Tibial artery (tissue), 4 donors: ENCODE measurements around the gene PAPLN.

Source experiments
- DNase-seq, 2 donors: peaks; one replicate each; pipeline ENCODE4 v3.0.0-alpha.2; 2019
- H3K27ac ChIP-seq, 2 donors: fragments of 200-600 bp; sonication (generic) in 1 of 2; 1 replicate in 1 of 2; 2 replicates in 1 of 2; pipeline ENCODE4 v1.5.1; 2018 to 2019; ENCODE audit warnings: mild to moderate bottlenecking in 1 of 2
- H3K27me3 ChIP-seq, 2 donors: fragments of 200-600 bp; sonication (generic) in 1 of 2; one replicate each; pipeline versions ENCODE4 v1.5.1 to v1.6.0; 2016 to 2019
- H3K36me3 ChIP-seq, 3 donors: fragments of 200-600 bp; sonication (generic) in 2 of 3; one replicate each; pipeline ENCODE4 v1.5.1; 2016 to 2019; ENCODE audit warnings: mild to moderate bottlenecking in 2 of 3
- H3K4me1 ChIP-seq, 4 donors: fragments of 200-600 bp; sonication (generic) in 2 of 4; 1 replicate in 3 of 4; 2 replicates in 1 of 4; pipeline ENCODE4 v1.5.1; 2016 to 2019
- H3K4me3 ChIP-seq, 2 donors: fragments of 200-600 bp; sonication (generic) in 1 of 2; 1 replicate in 1 of 2; 2 replicates in 1 of 2; pipeline ENCODE4 v1.5.1; 2018 to 2019; ENCODE audit warnings: mild to moderate bottlenecking in 2 of 2
- H3K9me3 ChIP-seq, 3 donors: fragments of 200-600 bp; sonication (generic) in 1 of 3; one replicate each; pipeline ENCODE4 v1.5.1; 2016 to 2019
- intact Hi-C: fragments of 100-400 bp; cut with DNase I; formaldehyde crosslinking; loops from one replicate; pipeline ENCODE4 v1.15.0; 2023; ENCODE audit warnings: low total_unique reads
- TF ChIP-seq, protein P1 (sequence below), 2 experiments: fragments of 200-600 bp in 1 of 2; fragments of 450-650 bp in 1 of 2; IDR thresholded peaks; one replicate each; pipeline ENCODE4 v1.5.1; 2017 to 2019; ENCODE audit warnings: antibody characterized with exemption in 2 of 2, mild to moderate bottlenecking in 1 of 2, moderate library complexity in 1 of 2

Gene PAPLN

DNA sequence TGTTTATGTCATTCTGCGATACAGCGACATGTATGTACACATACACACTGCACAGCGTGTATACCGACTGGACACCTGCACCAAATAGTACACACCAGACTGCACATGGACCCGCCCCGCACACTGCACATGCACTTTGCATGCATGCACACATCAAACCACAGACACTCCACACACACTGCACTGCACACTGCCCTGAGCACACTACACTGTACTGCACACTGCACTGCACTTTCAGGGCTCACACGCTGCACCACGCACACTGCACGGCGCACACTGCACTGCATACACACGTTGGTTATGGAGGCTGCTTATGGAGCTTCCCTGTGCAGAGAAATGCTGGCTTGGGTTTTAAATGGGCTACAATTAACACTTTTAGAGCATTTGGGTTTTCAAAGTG, 1.6 kb downstream of the PAPLN start:
- Histone ChIP-seq H3K9me3 (no peaks in the 10 kb centered on the region), H3K36me3 (no peaks in the 10 kb centered on the region), H3K4me3 (peak overlapping the region in 1 of 2 donors; percentile 50), H3K4me1 (peaks cover 0 to 44% (median 31%) of the 10 kb centered on the region in 4 donors), H3K27me3 (peaks cover 0 to 75% of the 10 kb centered on the region in 2 donors), H3K27ac (no peak overlapping the region)
- peak in 1 of 2 donors; percentile 20 for DNase-seq
- intact Hi-C loops = no loop called here
- TF ChIP-seq, protein P1, sequence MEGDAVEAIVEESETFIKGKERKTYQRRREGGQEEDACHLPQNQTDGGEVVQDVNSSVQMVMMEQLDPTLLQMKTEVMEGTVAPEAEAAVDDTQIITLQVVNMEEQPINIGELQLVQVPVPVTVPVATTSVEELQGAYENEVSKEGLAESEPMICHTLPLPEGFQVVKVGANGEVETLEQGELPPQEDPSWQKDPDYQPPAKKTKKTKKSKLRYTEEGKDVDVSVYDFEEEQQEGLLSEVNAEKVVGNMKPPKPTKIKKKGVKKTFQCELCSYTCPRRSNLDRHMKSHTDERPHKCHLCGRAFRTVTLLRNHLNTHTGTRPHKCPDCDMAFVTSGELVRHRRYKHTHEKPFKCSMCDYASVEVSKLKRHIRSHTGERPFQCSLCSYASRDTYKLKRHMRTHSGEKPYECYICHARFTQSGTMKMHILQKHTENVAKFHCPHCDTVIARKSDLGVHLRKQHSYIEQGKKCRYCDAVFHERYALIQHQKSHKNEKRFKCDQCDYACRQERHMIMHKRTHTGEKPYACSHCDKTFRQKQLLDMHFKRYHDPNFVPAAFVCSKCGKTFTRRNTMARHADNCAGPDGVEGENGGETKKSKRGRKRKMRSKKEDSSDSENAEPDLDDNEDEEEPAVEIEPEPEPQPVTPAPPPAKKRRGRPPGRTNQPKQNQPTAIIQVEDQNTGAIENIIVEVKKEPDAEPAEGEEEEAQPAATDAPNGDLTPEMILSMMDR (IDR thresholded peaks at IDR 0.05) = no peak

DNA sequence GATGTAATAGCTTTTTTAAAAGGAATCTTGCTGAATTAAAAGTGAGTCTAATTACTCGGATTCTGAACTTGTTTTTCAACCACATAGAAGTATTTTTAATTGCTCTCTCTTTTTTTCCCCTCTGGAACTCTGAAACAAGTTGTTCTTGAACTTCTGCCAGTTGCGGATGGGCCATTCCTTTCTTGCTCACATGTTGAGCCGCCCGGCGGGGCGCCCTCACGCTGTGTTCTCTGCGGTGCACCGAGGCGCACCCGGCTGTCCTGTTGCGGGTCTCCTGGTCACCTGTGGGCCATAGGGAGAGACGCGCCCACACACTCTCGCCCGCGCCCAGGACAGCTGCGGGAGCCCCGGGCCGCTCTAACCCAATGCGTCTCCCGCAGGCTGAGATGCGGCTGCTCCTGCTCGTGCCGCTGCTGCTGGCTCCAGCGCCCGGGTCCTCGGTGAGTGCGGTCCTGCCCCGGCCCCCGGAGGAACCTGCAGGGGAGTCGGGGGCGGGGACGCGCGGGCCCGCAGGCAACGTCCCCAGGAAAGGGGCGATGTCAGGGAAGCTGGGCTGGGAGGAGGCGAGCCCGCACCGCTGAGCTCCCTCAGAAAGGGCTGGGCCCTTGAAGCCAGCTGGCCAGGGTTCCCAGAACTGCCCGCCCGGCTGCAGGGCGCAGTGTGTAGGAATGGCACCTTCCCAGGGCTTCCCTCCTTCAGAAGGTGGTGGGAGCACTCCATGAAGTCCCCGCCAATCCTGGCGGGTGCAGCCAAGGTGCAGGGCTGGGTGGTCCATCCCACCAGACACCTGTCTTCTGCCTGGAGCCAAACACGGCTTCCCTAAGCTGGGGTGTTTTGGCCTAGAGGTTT, 2.3 kb downstream of the PAPLN start:
- H3K4me3 ChIP-seq = peak overlapping the region; percentile 41 to 50
- intact Hi-C loops = no loop called here
- H3K36me3 ChIP-seq = no peaks in the 10 kb centered on the region
- peak in 1 of 2 donors; percentile 77 for DNase-seq
- H3K4me1 ChIP-seq = peaks cover 0 to 44% (median 31%) of the 10 kb centered on the region in 4 donors
- H3K27ac ChIP-seq = peak overlapping the region in 1 of 2 donors; percentile 20
- TF ChIP-seq, protein P1 (IDR thresholded peaks at IDR 0.05) = no peak
- H3K27me3 ChIP-seq = peaks cover 0 to 74% of the 10 kb centered on the region in 2 donors
- no peaks in the 10 kb centered on the region for H3K9me3 ChIP-seq

DNA sequence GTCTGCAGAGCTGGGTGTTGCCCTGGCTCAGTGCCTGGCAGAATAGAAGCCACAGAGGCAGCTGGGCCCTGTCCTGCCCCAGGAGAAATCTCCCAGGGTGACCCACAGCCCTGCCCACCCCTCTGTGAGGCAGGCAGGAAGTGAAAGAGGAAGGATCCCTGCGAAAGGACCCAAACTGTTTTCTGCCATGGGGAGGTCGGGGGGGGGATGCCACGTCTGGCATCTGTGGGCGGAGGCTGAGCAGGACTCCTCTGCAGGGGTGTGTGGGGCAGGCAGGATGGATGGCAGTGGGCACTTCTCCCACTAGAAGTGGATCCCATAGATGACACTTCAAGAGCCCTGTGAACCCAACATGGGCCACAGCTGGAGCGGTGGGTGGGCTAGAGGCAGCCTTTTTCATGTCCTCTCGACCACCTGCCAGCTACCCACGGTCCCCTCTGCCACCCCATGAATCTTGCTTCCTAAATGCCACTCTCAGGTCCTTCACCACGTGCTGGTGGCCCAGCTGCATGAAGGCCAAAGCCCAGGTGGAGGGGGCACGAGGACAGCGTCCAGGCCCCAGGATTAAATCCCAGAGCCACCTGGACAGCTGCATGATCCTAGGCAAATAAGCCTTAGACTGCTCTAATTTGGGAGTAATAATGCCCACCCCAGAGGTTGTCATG, 3.6 kb downstream of the PAPLN start:
- peak in 1 of 2 donors; percentile 45 for DNase-seq
- no peaks in the 10 kb centered on the region for H3K36me3 ChIP-seq
- H3K27ac ChIP-seq = no peak overlapping the region
- H3K4me3 ChIP-seq = no peak overlapping the region
- H3K27me3 ChIP-seq = peaks cover 0 to 74% of the 10 kb centered on the region in 2 donors
- H3K4me1 ChIP-seq = peaks cover 0 to 51% (median 37%) of the 10 kb centered on the region in 4 donors
- TF ChIP-seq, protein P1 (IDR thresholded peaks at IDR 0.05) = no peak
- intact Hi-C loops = no loop called here
- H3K9me3 ChIP-seq = no peaks in the 10 kb centered on the region

DNA sequence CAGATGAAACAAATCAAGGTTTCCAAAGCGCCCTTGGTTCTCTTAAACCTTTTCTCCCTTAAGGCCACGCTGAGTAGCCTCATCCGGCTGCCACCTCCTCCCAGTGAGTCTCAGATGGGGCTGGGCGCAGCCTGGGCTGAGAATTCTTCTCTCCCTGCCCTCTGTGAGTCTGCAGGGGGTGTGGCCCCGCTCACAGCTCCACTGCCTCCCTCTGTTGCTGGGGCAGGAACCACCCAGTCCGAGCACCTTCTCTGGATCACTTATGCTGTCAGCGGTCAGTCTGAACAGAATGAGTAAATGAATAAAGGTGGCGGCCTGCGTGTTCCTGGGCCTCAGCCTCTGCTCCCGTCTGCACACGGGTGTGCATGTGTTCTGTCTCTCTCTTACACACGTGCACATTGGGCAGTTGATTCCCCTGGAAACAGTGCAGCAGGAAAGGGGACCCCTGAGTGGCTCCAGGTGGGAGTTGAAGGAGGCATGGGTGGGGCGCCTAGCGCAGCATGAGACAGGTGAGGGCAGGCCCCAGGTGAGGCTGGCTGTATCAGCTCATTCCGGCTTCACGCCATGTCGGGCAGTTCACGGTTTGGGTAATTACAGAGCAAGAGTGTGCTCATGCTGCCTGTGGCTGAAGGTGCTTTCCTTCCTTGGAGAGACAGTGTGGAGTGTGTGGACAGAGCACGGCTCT, 4.3 kb downstream of the PAPLN start:
- H3K4me1 ChIP-seq = peaks cover 0 to 52% (median 39%) of the 10 kb centered on the region in 4 donors
- no peak overlapping the region for H3K27ac ChIP-seq
- TF ChIP-seq, protein P1 (IDR thresholded peaks at IDR 0.05) = no peak
- no peaks in the 10 kb centered on the region for H3K9me3 ChIP-seq
- no peaks in the 10 kb centered on the region for H3K36me3 ChIP-seq
- no peak for DNase-seq
- intact Hi-C loops = no loop called here
- no peak overlapping the region for H3K4me3 ChIP-seq
- H3K27me3 ChIP-seq = peaks cover 0 to 69% of the 10 kb centered on the region in 2 donors

DNA sequence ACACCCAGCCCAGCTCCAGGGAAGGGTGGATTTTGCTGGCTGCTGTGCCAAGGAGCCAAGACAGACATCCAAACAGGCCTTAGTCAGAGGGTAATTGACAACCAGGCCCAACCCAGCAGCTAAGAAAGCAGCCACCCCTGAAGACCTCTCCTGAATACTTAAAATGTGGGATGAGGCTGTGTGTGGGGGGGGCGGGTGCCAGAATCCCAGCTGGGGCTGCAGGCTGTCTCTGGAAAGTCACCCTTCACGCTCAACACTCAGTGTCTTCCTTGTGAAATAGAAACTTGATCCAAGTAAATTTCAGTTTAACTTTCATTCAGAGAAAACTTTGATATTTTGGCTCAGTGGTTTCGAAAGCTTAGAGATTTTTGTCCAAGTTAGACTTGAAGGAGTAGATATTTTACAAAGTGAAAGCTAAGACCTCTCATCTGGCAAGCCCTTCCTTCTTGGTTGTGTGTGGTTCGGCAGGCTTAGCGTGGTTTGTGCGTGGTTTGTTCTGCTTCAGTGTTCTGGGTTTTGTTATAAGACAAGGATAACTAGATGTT, 5.1 kb downstream of the PAPLN start:
- Histone ChIP-seq H3K36me3 (no peaks in the 10 kb centered on the region), H3K9me3 (no peaks in the 10 kb centered on the region), H3K4me3 (no peak overlapping the region), H3K4me1 (peaks cover 0 to 46% (median 36%) of the 10 kb centered on the region in 4 donors), H3K27me3 (peaks cover 0 to 63% of the 10 kb centered on the region in 2 donors), H3K27ac (no peak overlapping the region)
- no peak for DNase-seq
- intact Hi-C loops = no loop called here
- TF ChIP-seq, protein P1 (IDR thresholded peaks at IDR 0.05) = no peak
